Lung (tissue), 12 donors: ENCODE results near the gene HTT. TPM values are rescaled to one million over a fixed set of nuclear protein-coding genes. Genes with fewer than 3 reads are reported as not detected.

ENCODE experiments used
- ATAC-seq: fragments of 200-7000 bp; cut with Tn5 transposase; one replicate; pipeline ENCODE4 v1.9.1; 2020; ENCODE audit warnings: moderate number of reproducible peaks; ENCODE audit not compliant: insufficient read depth, low FRiP score
- DNase-seq, 3 donors: peaks; one replicate each; pipeline ENCODE4 v3.0.0-alpha.2; 2013 to 2017
- H3K27ac ChIP-seq, 2 donors: one replicate each; pipeline ENCODE4 v1.5.1; 2013; ENCODE audit warnings: mild to moderate bottlenecking in 2 of 2, moderate library complexity in 2 of 2, control low read depth in 1 of 2, inconsistent platforms in 1 of 2, low read depth in 1 of 2, low read length in 1 of 2
- H3K27me3 ChIP-seq, 3 donors: one replicate each; pipeline ENCODE4 v1.5.1; 2013; ENCODE audit warnings: low read length in 2 of 3; ENCODE audit not compliant: control insufficient read depth in 3 of 3, insufficient read depth in 3 of 3
- H3K36me3 ChIP-seq, 4 donors: one replicate each; pipeline ENCODE4 v1.5.1; 2013; ENCODE audit warnings: low read length in 4 of 4, mild to moderate bottlenecking in 1 of 4, moderate library complexity in 1 of 4; ENCODE audit not compliant: control insufficient read depth in 4 of 4, insufficient read depth in 4 of 4
- H3K4me1 ChIP-seq, 5 donors: one replicate each; pipeline ENCODE4 v1.5.1; 2013; ENCODE audit warnings: low read length in 5 of 5, mild to moderate bottlenecking in 2 of 5, moderate library complexity in 1 of 5; ENCODE audit not compliant: control insufficient read depth in 5 of 5, insufficient read depth in 5 of 5
- H3K4me3 ChIP-seq: one replicate; pipeline ENCODE4 v1.5.1; 2013; ENCODE audit warnings: mild to moderate bottlenecking, control low read depth, moderate library complexity
- H3K9ac ChIP-seq, 2 donors: one replicate each; pipeline ENCODE4 v1.5.1; 2013; ENCODE audit warnings: low read length in 2 of 2, control low read depth in 1 of 2; ENCODE audit not compliant: insufficient read depth in 1 of 2
- H3K9me3 ChIP-seq, 4 donors: one replicate each; pipeline ENCODE4 v1.5.1; 2013; ENCODE audit warnings: low read length in 3 of 4, mild to moderate bottlenecking in 1 of 4, moderate library complexity in 1 of 4; ENCODE audit not compliant: control insufficient read depth in 4 of 4, insufficient read depth in 3 of 4
- WGBS, 2 donors: extraction: QIAGEN DNeasy Blood & Tissue Kit; methylation state at CpG; one replicate each; pipeline ENCODE4 v1.1.7; 2013; 5-methylcytosine and 5-hydroxymethylcytosine counted together
- polyA plus RNA-seq, 2 donors: library from polyadenylated mRNA; stranded (reverse); fragments of 200-250 nt; gene quantifications; one replicate each; pipeline ENCODE4 v1.2.1, GENCODE V29; 2013
- total RNA-seq, 2 donors: library from RNA; depleted of rRNA in 1 of 2; stranded (reverse); fragments of >200 nt in 1 of 2; gene quantifications; one replicate each; pipeline ENCODE4 v1.2.1, GENCODE V29; 2014 to 2021
- TF ChIP-seq, protein P1 (sequence below): IDR thresholded peaks from 2 replicates; pipeline ENCODE4 v1.5.1; 2012; ENCODE audit warnings: mild to moderate bottlenecking; ENCODE audit errors: control extremely low read depth, extremely low read depth
- donor health status: control.
- donor health status: control.
- donor health status: Bipolar disorder and iron deficiency.
- donor health status: healthy.
- donor health status: DM: yes; HTN: yes; CAD: no.

HTT gene
- total and polyA plus RNA-seq, 4 donors: 17.0 to 109 (median 48.4) TPM

DNA sequence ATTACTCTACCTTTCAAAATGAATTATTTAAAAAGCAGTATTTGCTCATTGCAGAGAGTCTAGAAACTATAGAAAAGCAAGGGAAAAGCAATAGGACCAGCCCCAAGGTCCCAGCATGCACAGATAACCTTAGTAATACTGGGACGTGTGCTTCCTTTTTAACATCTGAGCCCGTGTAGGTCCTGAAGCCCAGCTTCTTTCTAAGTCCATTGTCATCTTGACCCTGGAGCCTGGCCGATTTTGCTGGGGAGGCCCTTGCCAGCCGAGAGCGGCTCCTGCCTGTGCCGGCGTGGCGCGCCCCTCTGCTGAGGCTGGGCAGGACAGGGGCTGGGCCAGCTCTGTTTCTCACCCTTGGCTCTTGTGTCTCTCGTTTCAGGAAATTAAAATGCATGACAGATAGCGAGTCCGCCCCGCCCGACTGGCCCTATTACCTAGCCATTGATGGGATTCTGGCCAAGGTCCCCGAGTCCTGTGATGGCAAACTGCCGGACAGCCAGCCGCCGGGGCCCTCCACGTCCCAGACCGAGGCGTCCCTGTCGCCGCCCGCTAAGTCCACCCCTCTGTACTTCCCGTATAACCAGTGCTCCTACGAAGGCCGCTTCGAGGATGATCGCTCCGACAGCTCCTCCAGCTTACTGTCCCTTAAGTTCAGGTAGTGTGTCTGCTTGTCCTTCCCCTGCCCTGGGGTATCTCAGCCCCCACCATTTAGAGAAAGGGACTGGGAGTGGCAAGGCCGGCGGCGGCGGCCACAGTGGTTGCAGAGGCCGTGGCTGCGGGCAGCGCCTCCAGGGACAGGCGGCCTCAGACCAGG lies 178.6 kb downstream of the HTT start:
- 90 to 94% methylated on average over 38 of the region's 38 CpGs for WGBS, 2 donors
- no peak for DNase-seq
- ATAC-seq: no peak
- TF ChIP-seq, protein P1, sequence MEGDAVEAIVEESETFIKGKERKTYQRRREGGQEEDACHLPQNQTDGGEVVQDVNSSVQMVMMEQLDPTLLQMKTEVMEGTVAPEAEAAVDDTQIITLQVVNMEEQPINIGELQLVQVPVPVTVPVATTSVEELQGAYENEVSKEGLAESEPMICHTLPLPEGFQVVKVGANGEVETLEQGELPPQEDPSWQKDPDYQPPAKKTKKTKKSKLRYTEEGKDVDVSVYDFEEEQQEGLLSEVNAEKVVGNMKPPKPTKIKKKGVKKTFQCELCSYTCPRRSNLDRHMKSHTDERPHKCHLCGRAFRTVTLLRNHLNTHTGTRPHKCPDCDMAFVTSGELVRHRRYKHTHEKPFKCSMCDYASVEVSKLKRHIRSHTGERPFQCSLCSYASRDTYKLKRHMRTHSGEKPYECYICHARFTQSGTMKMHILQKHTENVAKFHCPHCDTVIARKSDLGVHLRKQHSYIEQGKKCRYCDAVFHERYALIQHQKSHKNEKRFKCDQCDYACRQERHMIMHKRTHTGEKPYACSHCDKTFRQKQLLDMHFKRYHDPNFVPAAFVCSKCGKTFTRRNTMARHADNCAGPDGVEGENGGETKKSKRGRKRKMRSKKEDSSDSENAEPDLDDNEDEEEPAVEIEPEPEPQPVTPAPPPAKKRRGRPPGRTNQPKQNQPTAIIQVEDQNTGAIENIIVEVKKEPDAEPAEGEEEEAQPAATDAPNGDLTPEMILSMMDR: no peak
- Histone ChIP-seq H3K36me3 (peaks cover 0 to 13% (median 0%) of the 10 kb centered on the region in 4 donors), H3K4me1 (peaks cover 0 to 13% (median 0%) of the 10 kb centered on the region in 5 donors), H3K9ac (no peak overlapping the region), H3K4me3 (no peak overlapping the region), H3K27ac (no peak overlapping the region), H3K27me3 (no peaks in the 10 kb centered on the region), H3K9me3 (no peaks in the 10 kb centered on the region)

DNA sequence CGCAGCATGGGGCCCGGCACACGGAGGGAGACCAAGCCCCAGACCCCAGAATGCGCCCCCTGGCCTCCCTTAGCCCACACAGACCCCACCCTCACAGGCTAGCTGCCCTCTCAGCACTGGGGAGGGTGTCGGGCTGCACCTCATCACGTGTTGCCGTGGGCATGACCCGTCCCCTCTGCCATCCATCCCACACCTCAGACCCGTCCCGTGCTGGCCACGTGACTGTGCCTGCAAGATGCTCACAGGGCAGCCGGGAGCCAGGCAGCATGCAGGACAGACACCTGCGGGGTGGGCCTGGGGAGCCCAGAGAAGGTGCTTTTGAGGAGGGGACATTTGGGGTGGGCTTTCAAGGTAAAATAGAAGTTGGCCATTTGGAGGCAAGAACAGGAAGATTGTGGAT lies 179.3 kb downstream of the HTT start:
- DNase-seq: no peak
- WGBS, 2 donors: 88 to 97% methylated on average over 13 of the region's 13 CpGs

GRCh38 chr4:3254302-3255131 lies 180.0 kb downstream of the HTT start:
- no peak overlapping the region for H3K27ac ChIP-seq
- H3K4me1 ChIP-seq: peaks cover 0 to 13% (median 0%) of the 10 kb centered on the region in 5 donors
- no peaks in the 10 kb centered on the region for H3K27me3 ChIP-seq
- no peaks in the 10 kb centered on the region for H3K9me3 ChIP-seq
- TF ChIP-seq, protein P1: no peak
- 92 to 95% methylated on average over 14 of the region's 14 CpGs for WGBS, 2 donors
- H3K36me3 ChIP-seq: peaks cover 0 to 13% (median 0%) of the 10 kb centered on the region in 4 donors
- H3K4me3 ChIP-seq: no peak overlapping the region
- no peak overlapping the region for H3K9ac ChIP-seq
- DNase-seq: no peak
- ATAC-seq: no peak

More for the DNA sequence above, 179.3 kb downstream of the HTT start:
- H3K36me3 ChIP-seq: peaks cover 0 to 13% (median 0%) of the 10 kb centered on the region in 4 donors
- H3K4me3 ChIP-seq: no peak overlapping the region
- TF ChIP-seq, protein P1: no peak
- no peak overlapping the region for H3K27ac ChIP-seq
- ATAC-seq: no peak
- no peaks in the 10 kb centered on the region for H3K27me3 ChIP-seq
- no peaks in the 10 kb centered on the region for H3K9me3 ChIP-seq
- H3K9ac ChIP-seq: no peak overlapping the region
- H3K4me1 ChIP-seq: peaks cover 0 to 13% (median 0%) of the 10 kb centered on the region in 5 donors
